ENCODE measurements around the gene AMZ1. TPM values are rescaled to one million over a fixed set of nuclear protein-coding genes. Genes with fewer than 3 reads are reported as not detected.

Gene AMZ1
- total and polyA plus RNA-seq, 10 of the 15 experiments (the other 5 are each of a cell fraction or from before 2014, with no cell fraction given), result 0.02 to 2.0 (median 0.69) TPM

- intact Hi-C loops (cut with micrococcal nuclease; ENCODE audit: unreplicated experiment), result no loop called here
- 51% methylated on average over 8 of the region's 8 CpGs for WGBS (ENCODE audit: insufficient coverage, insufficient replicate concordance, low lambda C conversion rate, missing lambda C conversion rate)
Measured at GRCh38 chr7:2650451-2650850, 37.6 kb upstream of the AMZ1 start.

More at GRCh38 chr7:2650451-2650850, 37.6 kb upstream of the AMZ1 start:
- Histone ChIP-seq H3K36me3 (ENCODE audit: control insufficient read depth in 2 of 2, insufficient read depth in 2 of 2, low read length in 1 of 2) (peaks cover 0 to 11% of the 10 kb centered on the region in 2 experiments; a peak in 3 of 4 replicates), H2AFZ (ENCODE audit: control insufficient read depth, low read depth, low read length) (no peak overlapping the region), H3K27me3 (replicated peaks in 1 of 2; ENCODE audit: control insufficient read depth in 2 of 2, insufficient read depth in 2 of 2, low read length in 1 of 2) (no peaks in the 10 kb centered on the region), H3K9me3 (replicated peaks; ENCODE audit: control insufficient read depth, insufficient read depth, low read length) (no peaks in the 10 kb centered on the region), H3K4me3 (no peak overlapping the region), H3K27ac (ENCODE audit: control insufficient read depth, insufficient read depth) (no peak overlapping the region), H3K4me2 (ENCODE audit: control insufficient read depth, insufficient read depth) (no peak overlapping the region), H3K4me1 (ENCODE audit: control insufficient read depth, insufficient read depth, low read length) (peaks cover 4% of the 10 kb centered on the region), H3K9ac (ENCODE audit: control insufficient read depth, insufficient read depth, low read length) (no peak overlapping the region), H3K79me2 (ENCODE audit: control insufficient read depth, insufficient read depth, low read length) (no peaks in the 10 kb centered on the region), H4K20me1 (ENCODE audit: control insufficient read depth, insufficient read depth) (no peaks in the 10 kb centered on the region)
- TF ChIP-seq USF2 (IDR thresholded peaks at IDR 0.05; ENCODE audit: borderline replicate concordance, low read depth, low read length), result no peak
- TF ChIP-seq ASH2L (IDR thresholded peaks at IDR 0.05; ENCODE audit: borderline replicate concordance, low read depth), result no peak
- TF ChIP-seq ZBTB4 (CRISPR knock-in tag; IDR thresholded peaks at IDR 0.05), result no peak
- in situ Hi-C loops (cut with MboI), result no loop called here
- CTCF ChIA-PET, result interaction anchor here (0.8 to 1.8 kb wide), 3 partner anchors 8 to 172 kb away, joined by 3 to 4 read pairs (median 3); no protein-coding TSS in a partner anchor
- SMC1A ChIA-PET (ENCODE audit: uncharacterized antibody, unreplicated experiment), result no interaction called here
- FAIRE-seq, result no peak
- no TSS peak for BruUV-seq (replicated peaks)
- no peak for ATAC-seq
- RAD21 ChIA-PET (ENCODE audit: unreplicated experiment), result interaction anchor here (0.7 to 0.9 kb wide), 2 partner anchors 21 to 60 kb away, joined by 3 read pairs; no protein-coding TSS in a partner anchor
- POLR2A ChIA-PET, result no interaction called here
- no peak for DNase-seq (ENCODE audit: low read depth, low spot score)

Data from GM12878 (cell line).